Central memory CD4-positive, alpha-beta T cell (primary cell): Measurements from ENCODE around the gene KDM3A.
"Not testable (repeated sequence)": the region's sequence is repeated elsewhere in the genome, so short reads cannot be mapped to it uniquely, and the experiment has no call there.

Source experiments
- DNase-seq: peaks from one replicate; pipeline ENCODE4 v3.0.0; 2022

The KDM3A gene

DNA sequence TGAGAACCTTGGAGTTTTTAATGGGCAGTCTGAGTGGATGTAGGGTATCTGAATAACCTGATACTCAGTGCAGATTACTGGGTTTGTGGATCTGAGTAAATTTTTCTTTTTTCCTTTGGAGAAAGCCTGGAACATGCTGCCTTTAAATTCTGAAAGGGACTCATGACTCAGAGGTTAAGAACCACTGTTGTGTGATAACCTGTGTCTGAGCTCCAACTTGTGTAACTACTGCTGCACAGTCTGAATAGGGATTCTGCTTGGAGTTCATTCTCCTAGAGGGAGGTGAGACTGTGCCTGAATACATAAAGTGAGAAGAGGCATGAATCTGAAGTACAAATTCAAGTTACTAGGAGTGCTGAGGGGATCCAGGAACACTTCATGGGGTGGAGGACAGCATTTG lies 36.2 kb downstream of the KDM3A start:
- DNase-seq: no peak

DNA sequence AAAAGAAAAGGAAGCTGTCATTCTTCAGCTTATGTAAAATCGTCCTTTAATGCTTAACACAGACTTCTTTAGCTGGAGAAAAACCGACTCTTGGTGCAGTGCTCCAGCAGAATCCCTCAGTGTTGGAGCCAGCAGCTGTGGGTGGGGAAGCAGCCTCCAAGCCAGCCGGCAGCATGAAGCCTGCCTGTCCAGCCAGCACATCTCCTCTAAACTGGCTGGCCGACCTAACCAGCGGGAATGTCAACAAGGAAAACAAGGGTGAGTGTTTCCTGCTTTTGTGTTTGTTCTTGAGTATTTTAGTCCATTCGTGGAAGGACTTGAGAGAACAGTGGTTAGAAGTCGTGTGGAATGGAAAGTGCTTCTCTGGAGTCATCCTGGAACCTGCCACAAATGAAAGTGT lies 38.9 kb downstream of the KDM3A start:
- no peak for DNase-seq

DNA sequence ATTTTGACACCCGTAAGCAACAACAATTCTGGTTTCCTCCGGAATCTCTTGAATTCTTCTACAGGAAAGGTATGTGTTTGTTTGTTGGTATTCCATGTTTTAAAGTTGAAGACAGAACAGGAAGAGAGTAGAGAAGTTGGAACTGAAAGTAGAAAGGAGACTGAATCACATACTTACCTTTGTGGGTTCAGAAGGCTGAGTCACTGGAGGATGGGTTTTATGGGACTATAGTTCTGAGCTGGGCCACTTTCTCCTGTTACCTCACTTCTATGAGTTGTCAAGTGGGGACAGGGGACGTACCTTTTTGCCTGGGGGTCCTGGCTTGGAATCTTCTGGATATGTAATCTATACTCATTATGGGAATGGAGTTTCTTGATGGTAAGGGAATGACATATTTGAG lies 40.9 kb downstream of the KDM3A start:
- no peak for DNase-seq

GRCh38 chr2:86484385-86484784 lies 43.2 kb downstream of the KDM3A start:
- no peak for DNase-seq

DNA sequence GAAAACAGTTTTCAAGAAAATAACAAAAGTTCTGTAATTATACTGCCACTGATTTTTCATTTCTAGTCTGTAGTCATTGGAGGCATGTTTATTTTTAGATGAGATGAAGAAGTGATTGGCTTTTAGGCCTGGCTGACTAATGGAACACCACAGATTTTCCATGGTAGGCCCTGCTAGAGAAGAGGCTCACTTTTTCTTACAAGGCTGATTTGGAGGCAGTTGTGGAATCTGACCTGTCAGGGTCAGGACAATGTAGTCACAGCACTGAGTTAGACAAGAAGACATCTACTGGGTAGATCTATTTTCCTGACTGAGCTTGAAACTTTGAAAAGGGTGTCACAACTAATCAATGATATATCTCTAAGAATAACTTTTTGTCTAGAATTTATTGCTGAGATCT lies 43.9 kb downstream of the KDM3A start:
- no peak for DNase-seq

- DNase-seq: no peak
Measured at GRCh38 chr2:86485802-86486201, 44.6 kb downstream of the KDM3A start.

GRCh38 chr2:86487062-86487461 lies 45.9 kb downstream of the KDM3A start:
- DNase-seq: no peak

- no peak for DNase-seq
Measured at GRCh38 chr2:86488561-86489250, 47.5 kb downstream of the KDM3A start.

DNA sequence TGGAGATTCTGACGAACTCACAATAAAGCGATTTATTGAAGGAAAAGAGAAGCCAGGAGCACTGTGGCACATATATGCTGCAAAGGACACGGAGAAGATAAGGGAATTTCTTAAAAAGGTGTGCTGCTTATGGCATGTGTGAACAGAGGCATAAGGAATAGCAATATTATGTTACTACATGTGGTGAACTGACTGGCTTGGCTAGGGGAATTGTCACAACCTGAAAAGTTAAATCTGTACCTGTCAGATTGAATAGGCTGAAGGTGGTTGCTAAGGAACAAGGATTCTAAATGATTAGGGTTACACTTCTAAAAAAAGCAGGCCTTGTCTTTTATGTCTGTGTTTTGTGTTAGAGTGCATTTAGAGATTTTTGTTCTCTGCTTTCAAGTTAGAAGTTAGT lies 48.4 kb downstream of the KDM3A start:
- DNase-seq: no peak

DNA sequence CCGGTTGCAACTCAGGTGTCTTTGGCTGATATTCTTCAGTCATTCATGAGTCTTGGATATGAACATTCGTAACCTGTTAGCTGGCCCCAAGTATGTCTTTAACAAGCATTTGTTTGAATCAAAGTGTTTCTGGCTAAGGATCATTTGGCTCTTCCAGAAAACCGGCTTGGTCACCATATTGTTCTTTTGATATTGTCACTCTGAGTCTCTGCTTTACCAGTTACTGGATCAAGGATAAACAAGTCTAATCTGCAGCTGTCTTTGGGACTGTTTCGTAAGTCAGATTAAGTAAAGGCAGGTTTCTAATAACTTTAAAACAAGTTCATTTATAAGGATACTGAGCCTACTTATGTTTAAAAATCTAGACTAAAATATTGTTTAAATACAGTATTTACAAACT lies 49.1 kb downstream of the KDM3A start:
- DNase-seq: no peak

DNA sequence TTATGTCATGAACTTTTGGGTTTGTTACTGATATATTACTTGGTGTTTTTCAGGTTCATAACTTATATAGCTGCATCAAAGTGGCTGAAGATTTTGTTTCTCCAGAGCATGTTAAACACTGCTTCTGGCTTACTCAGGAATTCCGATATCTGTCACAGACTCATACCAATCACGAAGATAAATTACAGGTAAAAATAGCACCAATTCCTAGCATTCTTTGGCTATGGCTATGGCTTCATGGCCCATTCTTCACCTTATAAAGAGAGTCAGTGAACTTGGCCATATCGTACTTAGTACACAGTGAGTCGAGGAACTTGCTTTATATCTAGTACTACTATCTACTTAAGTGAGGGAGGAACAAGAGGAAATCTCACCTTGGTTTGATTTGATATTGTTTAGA lies 49.9 kb downstream of the KDM3A start:
- DNase-seq: no peak

DNA sequence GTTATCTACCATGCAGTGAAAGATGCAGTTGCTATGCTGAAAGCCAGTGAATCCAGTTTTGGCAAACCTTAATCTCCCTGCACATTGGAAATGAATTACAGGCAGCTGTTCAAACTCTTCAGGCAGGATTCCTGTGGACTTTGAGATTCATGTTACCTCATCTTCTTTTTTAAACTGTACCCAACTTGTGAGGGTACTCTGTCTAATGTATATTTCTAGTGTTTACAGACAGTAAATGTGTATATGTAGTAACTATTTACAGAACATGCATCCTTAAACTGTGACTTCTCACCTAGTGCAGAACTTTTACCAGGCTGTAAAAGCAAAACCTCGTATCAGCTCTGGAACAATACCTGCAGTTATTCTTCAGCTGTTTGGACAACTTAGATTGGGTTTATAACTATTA lies 50.9 kb downstream of the KDM3A start:
- no peak for DNase-seq

DNA sequence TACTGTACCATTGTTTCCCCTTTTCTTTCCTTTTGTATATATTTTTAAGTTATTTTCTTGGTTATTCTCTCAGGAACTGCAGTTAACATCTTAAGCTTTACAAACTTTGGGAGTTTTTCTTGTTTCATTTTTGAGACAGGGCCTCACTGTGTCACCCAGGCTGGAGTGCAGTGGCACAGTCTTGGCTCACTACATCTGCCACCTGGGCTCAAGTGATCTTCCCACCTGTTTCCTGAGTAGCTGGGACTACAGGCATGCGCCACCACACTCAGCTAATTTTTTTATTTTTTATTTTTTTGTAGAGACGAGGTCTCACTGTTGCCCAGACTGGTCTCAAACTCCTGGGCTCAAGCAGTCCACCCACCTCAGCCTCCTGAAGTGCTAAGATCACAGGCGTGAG lies 55.2 kb downstream of the KDM3A start:
- not testable (repeated sequence) for DNase-seq

DNA sequence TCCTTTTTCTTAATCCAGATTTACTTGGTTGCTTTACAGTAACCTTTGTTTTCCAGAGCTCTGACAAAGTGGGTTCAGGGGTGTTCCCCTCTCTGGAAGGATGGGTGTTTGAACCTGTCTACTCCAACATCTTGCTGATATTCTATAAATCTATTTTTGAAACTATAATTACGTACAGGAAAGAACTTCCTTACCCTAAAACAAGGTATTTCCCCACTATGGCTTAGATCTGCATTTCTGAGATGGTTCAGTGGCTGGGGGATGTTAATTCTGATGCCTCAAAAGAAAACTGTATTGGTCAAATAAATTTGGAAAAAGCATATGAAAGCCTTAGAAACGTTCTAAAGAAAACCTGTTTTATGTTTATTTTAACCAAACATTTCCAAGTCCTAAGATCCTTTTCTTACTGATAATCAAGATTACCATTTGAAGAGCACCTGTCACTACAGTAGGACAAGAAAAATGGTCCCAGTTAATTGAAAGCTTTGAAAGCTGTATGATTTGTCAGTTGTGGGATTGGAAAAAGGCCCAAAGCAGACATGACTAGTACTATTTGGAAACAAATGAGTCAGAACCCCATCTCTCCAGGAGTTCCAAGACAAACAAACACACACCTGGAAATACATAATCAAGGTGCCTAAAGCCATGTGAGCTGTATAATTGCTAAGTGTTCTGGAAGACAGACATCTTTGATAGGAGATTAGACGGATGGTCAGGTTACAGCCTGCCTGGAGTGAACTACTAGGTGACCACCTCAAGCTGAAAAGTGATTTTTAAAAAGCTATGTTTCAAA lies 57.5 kb downstream of the KDM3A start:
- DNase-seq: no peak

DNA sequence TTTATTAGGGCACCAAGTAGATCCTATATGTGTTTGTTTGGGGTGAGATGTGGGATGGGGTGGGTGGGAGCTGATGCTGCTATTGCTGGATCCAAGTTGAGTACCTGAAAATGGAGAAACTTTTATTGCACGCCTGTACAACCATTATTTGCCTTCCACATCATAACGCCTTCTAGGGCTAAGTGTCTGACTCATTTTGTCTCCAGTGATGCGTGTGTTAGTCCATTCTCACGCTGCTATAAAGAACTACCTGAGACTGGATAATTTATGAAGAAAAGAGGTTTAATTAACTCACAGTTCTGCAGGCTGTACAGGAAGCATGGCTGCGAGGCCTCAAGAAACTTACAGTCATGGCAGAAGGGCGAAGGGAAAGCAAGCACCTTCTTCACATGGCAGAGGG lies 58.2 kb downstream of the KDM3A start:
- no peak for DNase-seq

- DNase-seq: no peak
Measured at GRCh38 chr2:86500325-86501083, 59.3 kb downstream of the KDM3A start.

DNA sequence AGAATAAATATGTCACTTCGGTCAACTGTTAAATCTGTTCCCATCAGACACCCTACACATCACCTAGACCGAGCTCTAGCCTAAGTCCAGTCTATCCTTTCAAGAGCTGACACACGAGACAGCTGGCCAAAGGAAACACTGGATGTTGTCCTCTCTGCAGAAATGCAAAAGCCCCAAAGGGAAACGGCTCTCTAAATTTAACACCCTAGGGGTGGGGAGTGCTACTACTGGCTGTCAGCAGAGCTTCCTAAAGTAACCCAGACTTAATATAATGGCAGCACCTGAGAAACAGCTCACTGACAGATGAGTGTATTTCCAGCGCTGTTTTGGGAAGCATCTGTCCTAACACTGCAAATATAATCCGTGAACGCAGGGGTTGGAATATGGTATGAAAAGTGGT lies 66.4 kb downstream of the KDM3A start:
- no peak for DNase-seq

DNA sequence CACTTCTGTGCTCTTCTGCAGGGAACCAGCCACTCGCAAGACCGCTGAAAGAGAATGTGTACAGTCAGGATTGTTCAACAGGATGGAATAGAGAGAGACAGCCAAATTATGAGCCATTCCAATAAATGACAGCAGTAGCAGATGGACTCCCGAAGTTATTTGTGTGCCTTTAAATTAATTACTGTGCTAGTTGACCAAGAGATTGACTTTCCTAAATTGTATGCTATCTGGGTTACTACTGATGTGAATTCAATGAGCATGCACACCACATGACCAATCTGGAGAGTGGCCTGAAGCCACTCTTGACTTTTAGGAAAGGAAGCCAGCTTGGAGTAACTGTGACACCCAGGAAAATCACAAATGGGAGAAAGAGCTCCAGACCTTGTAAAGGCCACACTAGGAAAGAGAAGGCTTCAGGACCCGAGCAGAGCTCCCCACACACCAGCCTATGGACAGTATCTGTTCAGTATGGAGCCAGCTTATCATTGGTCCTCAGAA lies 69.3 kb downstream of the KDM3A start:
- no peak for DNase-seq

DNA sequence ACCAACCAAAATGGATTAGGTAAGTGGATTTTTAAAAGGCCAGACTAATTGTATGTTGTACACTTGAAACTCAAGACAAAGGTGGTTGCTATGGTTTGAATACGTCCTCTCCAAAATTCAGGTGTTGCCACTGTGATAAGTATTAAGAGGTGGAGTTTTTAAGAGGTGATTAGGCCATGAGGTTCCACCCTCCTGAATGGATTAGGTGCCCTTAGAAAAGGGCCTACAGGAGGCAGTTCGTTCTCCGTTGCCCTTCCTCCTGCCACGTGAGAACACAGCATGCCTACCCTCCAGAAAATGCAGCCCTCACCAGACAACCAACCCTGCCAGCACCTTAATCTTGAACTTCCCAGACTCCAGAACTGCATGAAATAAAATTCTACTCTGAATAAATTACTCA lies 70.9 kb downstream of the KDM3A start:
- no peak for DNase-seq

- no peak for DNase-seq
Measured at GRCh38 chr2:86512892-86513291, 71.7 kb downstream of the KDM3A start.

DNA sequence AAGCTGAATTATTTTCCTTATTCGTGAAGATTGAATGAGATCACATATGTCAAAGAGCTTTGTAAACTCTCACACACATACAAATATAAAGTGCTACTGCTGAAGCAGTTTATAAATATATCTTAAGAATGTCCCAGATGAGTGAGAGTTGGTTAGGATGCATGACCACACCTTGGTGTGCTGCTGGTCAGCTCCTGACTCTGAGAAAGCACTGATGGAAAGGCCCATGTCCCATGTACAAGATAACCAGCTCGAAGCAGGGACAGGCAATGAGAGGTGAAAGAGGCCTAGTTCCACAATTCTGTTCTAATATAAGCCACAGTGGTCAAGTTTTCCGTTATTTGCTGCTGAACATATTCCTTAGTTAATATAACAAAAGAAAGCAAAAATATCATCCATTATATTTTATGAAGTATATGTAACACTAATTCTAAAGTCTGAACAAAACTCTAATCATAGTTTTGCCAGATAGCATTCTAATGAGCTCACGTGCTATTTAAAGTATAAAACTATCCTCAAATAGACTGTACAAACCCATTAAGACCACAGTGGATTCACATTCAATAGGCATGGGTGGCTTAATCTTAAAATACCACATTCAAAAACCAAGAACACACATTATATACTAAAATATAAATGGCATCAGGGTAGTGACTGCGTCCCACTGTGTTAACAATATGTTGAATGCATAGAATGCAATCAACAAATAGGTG lies 72.9 kb downstream of the KDM3A start:
- no peak for DNase-seq

DNA sequence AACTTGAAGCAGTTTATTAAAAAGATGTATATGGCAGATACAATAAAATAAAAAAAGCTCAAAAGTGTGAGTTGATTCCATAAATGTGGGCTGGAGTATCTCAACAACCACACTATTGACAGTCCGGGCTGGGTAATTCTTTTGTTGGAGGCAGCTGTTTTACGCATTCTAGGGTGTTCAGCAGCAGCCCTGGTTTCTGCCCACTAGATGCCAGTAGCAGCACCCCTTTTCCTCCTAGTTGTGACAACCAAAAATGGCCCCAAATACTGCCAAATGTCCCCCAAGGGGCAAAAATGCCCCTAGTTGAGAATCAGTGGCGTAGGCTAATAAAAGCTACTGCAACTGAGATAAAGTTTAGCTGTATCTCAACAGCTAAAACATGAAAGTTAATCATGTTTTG lies 77.3 kb downstream of the KDM3A start:
- peak; percentile 19 for DNase-seq

GRCh38 chr2:86519349-86519748 lies 78.2 kb downstream of the KDM3A start:
- DNase-seq: no peak
